GM19035 (cell line): ENCODE measurements around the gene MYRF.

Source experiments
- ATAC-seq: cut with Tn5 transposase; IDR thresholded peaks from one replicate; pipeline ENCODE4 v1.9.1; 2021; ENCODE audit not compliant: unreplicated experiment

The MYRF gene

GRCh38 chr11:61793083-61793828 is 40.8 kb downstream of the MYRF start:
- peak; percentile 3 for ATAC-seq

GRCh38 chr11:61793829-61794204 is 41.4 kb downstream of the MYRF start:
- no peak for ATAC-seq

GRCh38 chr11:61794579-61794978 is 42.1 kb downstream of the MYRF start:
- no peak for ATAC-seq

- ATAC-seq: no peak
Observed at GRCh38 chr11:61795459-61795858, 43.0 kb downstream of the MYRF start.

GRCh38 chr11:61795876-61796526 is 43.6 kb downstream of the MYRF start:
- ATAC-seq: no peak

- ATAC-seq: no peak
Observed at GRCh38 chr11:61797263-61797944, 45.0 kb downstream of the MYRF start.

- no peak for ATAC-seq
Observed at GRCh38 chr11:61799665-61800284, 47.3 kb downstream of the MYRF start.

- no peak for ATAC-seq
Observed at GRCh38 chr11:61800331-61801281, 48.2 kb downstream of the MYRF start.

GRCh38 chr11:61802605-61803004 is 50.2 kb downstream of the MYRF start:
- ATAC-seq: no peak

GRCh38 chr11:61803889-61804647 is 51.6 kb downstream of the MYRF start:
- no peak for ATAC-seq

GRCh38 chr11:61805146-61805545 is 52.7 kb downstream of the MYRF start:
- no peak for ATAC-seq

- ATAC-seq: no peak
Observed at GRCh38 chr11:61806785-61807184, 54.3 kb downstream of the MYRF start.

- no peak for ATAC-seq
Observed at GRCh38 chr11:61810671-61811175, 58.3 kb downstream of the MYRF start.

GRCh38 chr11:61811831-61812230 is 59.4 kb downstream of the MYRF start:
- ATAC-seq: no peak

- no peak for ATAC-seq
Observed at GRCh38 chr11:61812736-61813411, 60.4 kb downstream of the MYRF start.

GRCh38 chr11:61814247-61814957 is 62.0 kb downstream of the MYRF start:
- ATAC-seq: no peak

GRCh38 chr11:61814958-61815789 is 62.7 kb downstream of the MYRF start:
- ATAC-seq: peak; percentile 70
